Measurements from ENCODE around the gene LAPTM5. TPM values are rescaled to one million over a fixed set of nuclear protein-coding genes. Genes with fewer than 3 reads are reported as not detected.
A peak's percentile ranks its signal among the peaks of the same experiment; 100 is the strongest.

Gene LAPTM5
- polyA plus RNA-seq, 3 donors = 1,019 to 1,669 (median 1,153) TPM

DNA sequence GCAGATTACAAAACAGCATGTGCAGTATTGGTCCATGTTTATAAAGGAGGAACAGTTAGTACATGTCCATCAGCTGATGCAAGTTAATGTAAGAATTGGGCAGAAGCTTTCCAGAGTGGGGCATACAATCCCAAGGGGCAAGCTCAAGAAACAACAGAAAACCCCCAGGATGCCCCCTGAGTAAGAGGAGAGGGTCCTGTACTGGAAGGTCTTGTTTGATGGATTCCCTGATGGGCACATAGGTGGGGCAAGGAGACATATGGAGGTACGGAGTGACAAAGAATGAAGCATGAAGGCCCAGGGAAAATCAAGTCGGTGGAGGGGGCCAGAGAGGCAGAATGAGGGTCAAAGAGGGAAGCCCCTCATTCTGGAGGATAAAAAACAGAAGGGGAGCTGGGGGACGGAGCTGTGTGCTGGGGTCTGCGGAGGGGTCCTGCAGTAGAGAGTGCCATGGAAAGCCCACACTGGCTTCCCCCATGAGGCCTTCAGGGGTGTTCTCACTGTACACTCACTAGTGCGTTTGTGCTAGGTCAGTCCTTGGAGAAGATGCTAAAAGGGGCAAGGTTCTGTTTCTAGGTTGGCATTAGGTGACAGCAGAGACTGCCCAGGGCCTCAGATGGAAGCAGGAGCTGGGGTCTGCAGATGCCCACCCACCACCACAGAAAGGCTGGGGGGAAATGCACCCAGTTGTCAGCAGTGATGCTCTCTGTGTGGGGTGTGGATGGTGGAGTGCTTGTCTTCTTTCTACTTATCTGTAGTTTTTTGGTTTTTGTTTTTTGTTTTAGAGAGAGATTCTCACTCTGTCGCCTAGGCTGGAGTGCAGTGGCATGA, 21.7 kb downstream of the LAPTM5 start:
- intact Hi-C loops (cut with micrococcal nuclease) = loop anchor here in 1 of 2 donors (5.0 kb wide), 1 partner anchor 41 kb away; no protein-coding TSS in a partner anchor
- Histone ChIP-seq H3K4me2 (replicated peaks; ENCODE audit: extremely low read depth, low read length, poor library complexity, severe bottlenecking) (no peak overlapping the region), H3K79me2 (ENCODE audit: insufficient read depth, low read length) (peaks cover 58% of the 10 kb centered on the region), H3K9me3 (replicated peaks in 1 of 2; ENCODE audit: control insufficient read depth in 1 of 2, insufficient read depth in 1 of 2, low read length in 2 of 2) (no peaks in the 10 kb centered on the region), H3K4me3 (replicated peaks in 1 of 3; ENCODE audit: low read depth in 2 of 3, low read length in 3 of 3) (no peak overlapping the region), H3K4me1 (ENCODE audit: control insufficient read depth in 1 of 2, insufficient read depth in 2 of 2, low read length in 2 of 2) (peaks cover 4 to 12% of the 10 kb centered on the region in 2 donors), H3K27ac (ENCODE audit: low read depth in 1 of 2, low read length in 2 of 2) (peak overlapping the region in 1 of 2 donors; percentile 18), H3K9ac (ENCODE audit: insufficient read depth, low read length, poor library complexity, severe bottlenecking) (no peak overlapping the region), H3K36me3 (replicated peaks in 1 of 2; ENCODE audit: control insufficient read depth in 1 of 2, insufficient read depth in 2 of 2, low read length in 2 of 2) (peaks cover 85 to 86% of the 10 kb centered on the region in 2 donors), H4K20me1 (ENCODE audit: insufficient read depth, low read length) (peaks cover 100% of the 10 kb centered on the region), H2AFZ (ENCODE audit: insufficient read depth, low read depth, low read length, poor library complexity, severe bottlenecking) (no peak overlapping the region), H3K27me3 (ENCODE audit: control insufficient read depth in 2 of 2, insufficient read depth in 2 of 2, low read length in 2 of 2) (no peaks in the 10 kb centered on the region)
- Mint-ChIP-seq H3K4me1 (peaks cover 39% of the 10 kb centered on the region), H3K27ac (peak overlapping the region in 6 of 7 donors; percentile 12 to 83 (median 42)), H3K4me3 (no peak overlapping the region), H3K27me3 (ENCODE audit: low read depth in 3 of 3) (peaks cover 0 to 5% (median 1%) of the 10 kb centered on the region in 3 donors), H3K36me3 (peaks cover 87% of the 10 kb centered on the region in 2 donors), H3K9me3 (peaks cover 0 to 3% (median 0%) of the 10 kb centered on the region in 7 donors)
- TF ChIP-seq, protein P1, sequence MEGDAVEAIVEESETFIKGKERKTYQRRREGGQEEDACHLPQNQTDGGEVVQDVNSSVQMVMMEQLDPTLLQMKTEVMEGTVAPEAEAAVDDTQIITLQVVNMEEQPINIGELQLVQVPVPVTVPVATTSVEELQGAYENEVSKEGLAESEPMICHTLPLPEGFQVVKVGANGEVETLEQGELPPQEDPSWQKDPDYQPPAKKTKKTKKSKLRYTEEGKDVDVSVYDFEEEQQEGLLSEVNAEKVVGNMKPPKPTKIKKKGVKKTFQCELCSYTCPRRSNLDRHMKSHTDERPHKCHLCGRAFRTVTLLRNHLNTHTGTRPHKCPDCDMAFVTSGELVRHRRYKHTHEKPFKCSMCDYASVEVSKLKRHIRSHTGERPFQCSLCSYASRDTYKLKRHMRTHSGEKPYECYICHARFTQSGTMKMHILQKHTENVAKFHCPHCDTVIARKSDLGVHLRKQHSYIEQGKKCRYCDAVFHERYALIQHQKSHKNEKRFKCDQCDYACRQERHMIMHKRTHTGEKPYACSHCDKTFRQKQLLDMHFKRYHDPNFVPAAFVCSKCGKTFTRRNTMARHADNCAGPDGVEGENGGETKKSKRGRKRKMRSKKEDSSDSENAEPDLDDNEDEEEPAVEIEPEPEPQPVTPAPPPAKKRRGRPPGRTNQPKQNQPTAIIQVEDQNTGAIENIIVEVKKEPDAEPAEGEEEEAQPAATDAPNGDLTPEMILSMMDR (IDR thresholded peaks at IDR 0.05) = no peak
- no peak for DNase-seq
- 96% methylated on average over 4 of the region's 6 CpGs for whole genome bisulfite sequencing (ENCODE audit: insufficient coverage)

DNA sequence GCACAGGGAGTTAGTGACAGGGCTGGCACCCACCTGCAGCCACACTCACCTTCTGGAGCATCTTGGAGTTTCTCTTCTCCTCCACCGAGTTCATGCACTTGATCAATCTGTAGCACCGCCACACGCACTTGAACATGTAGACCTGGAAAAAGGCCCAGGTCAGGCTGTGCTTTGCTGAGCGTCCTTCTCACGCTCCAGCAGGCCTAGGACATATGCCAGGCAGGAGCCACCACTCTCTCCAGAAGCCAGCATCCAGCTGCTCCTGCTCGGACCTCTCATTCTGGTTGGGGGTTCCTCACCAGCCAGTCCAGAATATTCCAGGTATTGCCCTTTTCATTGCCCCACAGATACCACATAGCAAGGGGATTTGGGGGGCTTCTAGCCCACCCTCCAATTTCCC, 22.4 kb downstream of the LAPTM5 start:
- H3K4me1 ChIP-seq (ENCODE audit: control insufficient read depth in 1 of 2, insufficient read depth in 2 of 2, low read length in 2 of 2) = peaks cover 7 to 15% of the 10 kb centered on the region in 2 donors
- peaks cover 100% of the 10 kb centered on the region for H4K20me1 ChIP-seq (ENCODE audit: insufficient read depth, low read length)
- H2AFZ ChIP-seq (ENCODE audit: insufficient read depth, low read depth, low read length, poor library complexity, severe bottlenecking) = no peak overlapping the region
- peaks cover 79% of the 10 kb centered on the region in 2 donors for H3K36me3 ChIP-seq (replicated peaks in 1 of 2; ENCODE audit: control insufficient read depth in 1 of 2, insufficient read depth in 2 of 2, low read length in 2 of 2)
- H3K9me3 ChIP-seq (replicated peaks in 1 of 2; ENCODE audit: control insufficient read depth in 1 of 2, insufficient read depth in 1 of 2, low read length in 2 of 2) = no peaks in the 10 kb centered on the region
- intact Hi-C loops (cut with micrococcal nuclease) = loop anchor here in 1 of 2 donors (5.0 kb wide), 1 partner anchor 42 kb away; no protein-coding TSS in a partner anchor
- Mint-ChIP-seq H3K9me3 (peaks cover 0 to 3% (median 0%) of the 10 kb centered on the region in 7 donors), H3K36me3 (peaks cover 79 to 83% of the 10 kb centered on the region in 2 donors), H3K27me3 (ENCODE audit: low read depth in 3 of 3) (peaks cover 0 to 5% (median 1%) of the 10 kb centered on the region in 3 donors), H3K4me1 (peaks cover 44% of the 10 kb centered on the region), H3K4me3 (no peak overlapping the region), H3K27ac (peak overlapping the region in 5 of 7 donors; percentile 20 to 81 (median 42))
- H3K27ac ChIP-seq (ENCODE audit: low read depth in 1 of 2, low read length in 2 of 2) = no peak overlapping the region
- H3K27me3 ChIP-seq (ENCODE audit: control insufficient read depth in 2 of 2, insufficient read depth in 2 of 2, low read length in 2 of 2) = no peaks in the 10 kb centered on the region
- H3K4me2 ChIP-seq (replicated peaks; ENCODE audit: extremely low read depth, low read length, poor library complexity, severe bottlenecking) = no peak overlapping the region
- no peak overlapping the region for H3K4me3 ChIP-seq (replicated peaks in 1 of 3; ENCODE audit: low read depth in 2 of 3, low read length in 3 of 3)
- TF ChIP-seq, protein P1 (IDR thresholded peaks at IDR 0.05) = no peak
- H3K79me2 ChIP-seq (ENCODE audit: insufficient read depth, low read length) = peaks cover 51% of the 10 kb centered on the region
- no peak for DNase-seq
- WGBS (ENCODE audit: insufficient coverage) = 100% methylated on average over 4 of the region's 6 CpGs
- no peak overlapping the region for H3K9ac ChIP-seq (ENCODE audit: insufficient read depth, low read length, poor library complexity, severe bottlenecking)
